HCT116 (cell line): ENCODE results near the gene MUC6. TPM values are rescaled to one million over a fixed set of nuclear protein-coding genes. Genes with fewer than 3 reads are reported as not detected.

ENCODE experiments used
- ATAC-seq: fragments of 200-7000 bp; cut with Tn5 transposase; 2 replicates; pipeline ENCODE4 v1.9.1; 2020; ENCODE audit warnings: mild to moderate bottlenecking, moderate library complexity
- BruUV-seq: library from RNA; stranded (reverse); fragments of 400-500 nt; replicated peaks from 2 replicates; lab custom pipeline; 2021; lab: Mats Ljungman, UMichigan
- CTCF ChIA-PET: fragments of 300-600 bp; sonication (Branson Sonifier 250); formaldehyde crosslinking; loops from one replicate; lab custom pipeline; 2021; ENCODE audit warnings: antibody characterized with exemption; lab: Charles Lee
- POLR2A ChIA-PET: fragments of 300-600, 350-600 bp; sonication (Branson Sonifier 250); formaldehyde crosslinking; loops from one replicate; lab custom pipeline; 2021; ENCODE audit warnings: antibody characterized with exemption; lab: Charles Lee
- RAD21 ChIA-PET, 2 experiments: fragments of 300-600 bp; sonication (Branson Sonifier 250); formaldehyde crosslinking; loops; one replicate each; lab custom pipeline; 2023; ENCODE audit warnings: low total read pairs in 2 of 2; ENCODE audit not compliant: uncharacterized antibody in 2 of 2, unreplicated experiment in 2 of 2, low non-redundant PET in 1 of 2; lab: Charles Lee
- DNase-seq: peaks from one replicate; pipeline ENCODE4 v3.0.0-alpha.2; 2010; ENCODE audit warnings: low read depth, low spot score
- H2AFZ ChIP-seq: fragments of 200-600 bp; shearing (Covaris generic), sonication (generic); 2 replicates; pipeline ENCODE4 v1.6.1; 2017; ENCODE audit warnings: low read depth, mixed run types, mixed read lengths, antibody characterized with exemption, low read length; ENCODE audit not compliant: poor library complexity, severe bottlenecking
- H3K27ac ChIP-seq: 2 replicates; pipeline ENCODE4 v1.5.1; 2012; ENCODE audit warnings: low read depth, low read length
- H3K27me3 ChIP-seq: fragments of 200-600 bp; sonication (generic); 2 replicates; pipeline ENCODE4 v1.6.1; 2016; ENCODE audit warnings: mixed run types, low read length, mixed read lengths; ENCODE audit not compliant: insufficient read depth
- H3K36me3 ChIP-seq, 2 experiments: fragments of 200-500 bp in 1 of 2; fragments of 200-600 bp in 1 of 2; sonication (Bioruptor generic) in 1 of 2; sonication (generic) in 1 of 2; 2 replicates each; pipeline versions ENCODE4 v1.5.1 to v1.6.1; 2014 to 2016; ENCODE audit warnings: low read length in 2 of 2, inconsistent platforms in 1 of 2, mixed read lengths in 1 of 2, mixed run types in 1 of 2; ENCODE audit not compliant: insufficient read depth in 2 of 2, control insufficient read depth in 1 of 2
- H3K4me1 ChIP-seq, 2 experiments: fragments of 200-600 bp in 1 of 2; sonication (generic) in 1 of 2; 2 replicates each; pipeline versions ENCODE4 v1.5.1 to v1.6.1; 2012 to 2017; ENCODE audit warnings: low read length in 2 of 2, inconsistent platforms in 1 of 2, mild to moderate bottlenecking in 1 of 2, mixed read lengths in 1 of 2, mixed run types in 1 of 2, moderate library complexity in 1 of 2; ENCODE audit not compliant: insufficient read depth in 2 of 2, control insufficient read depth in 1 of 2
- H3K4me2 ChIP-seq: fragments of 200-600 bp; sonication (generic); 2 replicates; pipeline ENCODE4 v1.6.1; 2017; ENCODE audit warnings: mixed run types, low read length, mixed read lengths
- H3K4me3 ChIP-seq, 2 experiments: fragments of 200-600 bp in 1 of 2; sonication (generic) in 1 of 2; replicated peaks in 1 of 2; 2 replicates each; pipeline ENCODE4 v1.5.1; 2011 to 2016; ENCODE audit warnings: low read length in 2 of 2, control low read depth in 1 of 2, low read depth in 1 of 2, mild to moderate bottlenecking in 1 of 2, mixed read lengths in 1 of 2, mixed run types in 1 of 2
- H3K79me2 ChIP-seq: fragments of 200-600 bp; sonication (generic); 2 replicates; pipeline ENCODE4 v1.6.1; 2017; ENCODE audit warnings: mild to moderate bottlenecking, mixed run types, low read length, moderate library complexity, mixed read lengths; ENCODE audit not compliant: insufficient read depth
- H3K9ac ChIP-seq: fragments of 200-600 bp; sonication (generic); 2 replicates; pipeline ENCODE4 v1.6.1; 2016; ENCODE audit warnings: low read length, mixed read lengths
- H3K9me2 ChIP-seq: fragments of 200-600 bp; sonication (generic), shearing (Covaris generic); 2 replicates; pipeline ENCODE4 v1.6.1; 2017; ENCODE audit warnings: mixed run types, mild to moderate bottlenecking, moderate library complexity; ENCODE audit not compliant: insufficient read depth
- H3K9me3 ChIP-seq, 2 experiments: fragments of 200-500 bp in 1 of 2; fragments of 200-600 bp in 1 of 2; sonication (Bioruptor generic) in 1 of 2; sonication (generic) in 1 of 2; 2 replicates each; pipeline ENCODE4 v1.6.1; 2014 to 2017; ENCODE audit warnings: low read length in 2 of 2, mixed read lengths in 2 of 2, inconsistent platforms in 1 of 2, low read depth in 1 of 2, mild to moderate bottlenecking in 1 of 2, mixed run types in 1 of 2, moderate library complexity in 1 of 2; ENCODE audit not compliant: control insufficient read depth in 1 of 2, insufficient read depth in 1 of 2
- H4K20me1 ChIP-seq: fragments of 200-600 bp; sonication (generic), shearing (Covaris generic); 2 replicates; pipeline ENCODE4 v1.6.1; 2017; ENCODE audit warnings: mixed run types, mild to moderate bottlenecking, moderate library complexity; ENCODE audit not compliant: insufficient read depth
- CBX3 ChIP-seq: IDR thresholded peaks from 2 replicates; pipeline ENCODE4 v1.6.1; 2012; ENCODE audit warnings: low read depth
- CEBPB ChIP-seq: IDR thresholded peaks from 2 replicates; pipeline ENCODE4 v1.6.1; 2012; ENCODE audit warnings: low read depth
- EGR1 ChIP-seq: IDR thresholded peaks from 2 replicates; pipeline ENCODE4 v1.6.1; 2012; ENCODE audit warnings: low read depth
- ELF1 ChIP-seq: IDR thresholded peaks from 2 replicates; pipeline ENCODE4 v1.6.1; 2012; ENCODE audit warnings: low read depth, borderline replicate concordance
- EZH2 ChIP-seq: fragments of 200-600 bp; sonication (generic); IDR thresholded peaks from 2 replicates; pipeline ENCODE4 v1.6.1; 2017; ENCODE audit warnings: antibody characterized with exemption, mixed run types
- FOSL1 ChIP-seq: IDR thresholded peaks from 2 replicates; pipeline ENCODE4 v1.6.1; 2012; ENCODE audit warnings: low read depth
- JUND ChIP-seq: IDR thresholded peaks from 2 replicates; pipeline ENCODE4 v1.6.1; 2012
- POLR2A ChIP-seq: IDR thresholded peaks from 2 replicates; pipeline ENCODE4 v1.7.0; 2011; ENCODE audit warnings: borderline replicate concordance; ENCODE audit not compliant: insufficient read depth, insufficient read length; ENCODE audit errors: extremely low read depth
- POLR2AphosphoS5 ChIP-seq: IDR thresholded peaks from 2 replicates; pipeline ENCODE4 v1.6.1; 2011; ENCODE audit warnings: mild to moderate bottlenecking, low read depth, low read length, moderate library complexity
- RAD21 ChIP-seq: IDR thresholded peaks from 2 replicates; pipeline ENCODE4 v1.6.1; 2012; ENCODE audit warnings: low read depth, mild to moderate bottlenecking
- REST ChIP-seq: IDR thresholded peaks from 2 replicates; pipeline ENCODE4 v1.6.1; 2012; ENCODE audit warnings: low read depth
- SIN3A ChIP-seq: IDR thresholded peaks from 2 replicates; pipeline ENCODE4 v1.6.1; 2012; ENCODE audit warnings: low read depth
- SP1 ChIP-seq: IDR thresholded peaks from 2 replicates; pipeline ENCODE4 v1.6.1; 2012; ENCODE audit warnings: low read depth
- SRF ChIP-seq: IDR thresholded peaks from 2 replicates; pipeline ENCODE4 v1.6.1; 2012; ENCODE audit warnings: low read depth
- TCF7L2 ChIP-seq: IDR thresholded peaks from 2 replicates; pipeline ENCODE4 v1.7.0; 2011; ENCODE audit warnings: borderline replicate concordance, inconsistent platforms; ENCODE audit not compliant: insufficient read depth, insufficient read length; ENCODE audit errors: extremely low read depth
- YY1 ChIP-seq: IDR thresholded peaks from 2 replicates; pipeline ENCODE4 v1.6.1; 2011; ENCODE audit warnings: low read length, low read depth, moderate library complexity, mild to moderate bottlenecking; ENCODE audit not compliant: insufficient replicate concordance; ENCODE audit errors: extremely low read depth
- ZNF274 ChIP-seq: fragments of 200-500 bp; sonication (Bioruptor generic); IDR thresholded peaks from 2 replicates; pipeline ENCODE4 v1.6.1; 2014; ENCODE audit warnings: mild to moderate bottlenecking, low read depth, low read length, inconsistent platforms
- intact Hi-C: fragments of 100-400 bp; cut with micrococcal nuclease; formaldehyde crosslinking; loops from 2 replicates; pipeline ENCODE4 v1.10.0; 2022
- total RNA-seq: library from RNA; stranded (reverse); gene quantifications from one replicate; pipeline ENCODE4 v1.2.1, GENCODE V29; 2021; ENCODE audit not compliant: unreplicated experiment
- TF ChIP-seq, protein P1 (sequence below): IDR thresholded peaks from 2 replicates; pipeline ENCODE4 v1.6.1; 2011; ENCODE audit warnings: mild to moderate bottlenecking, low read length, moderate library complexity; ENCODE audit not compliant: insufficient replicate concordance; ENCODE audit errors: extremely low read depth
- TF ChIP-seq, protein P2 (sequence below): IDR thresholded peaks from 2 replicates; pipeline ENCODE4 v1.6.1; 2012
- TF ChIP-seq, protein P3 (sequence below): IDR thresholded peaks from 2 replicates; pipeline ENCODE4 v1.6.1; 2012

Gene MUC6
- total RNA-seq, 1 experiment from 2014 or later, result 0.02 TPM

DNA sequence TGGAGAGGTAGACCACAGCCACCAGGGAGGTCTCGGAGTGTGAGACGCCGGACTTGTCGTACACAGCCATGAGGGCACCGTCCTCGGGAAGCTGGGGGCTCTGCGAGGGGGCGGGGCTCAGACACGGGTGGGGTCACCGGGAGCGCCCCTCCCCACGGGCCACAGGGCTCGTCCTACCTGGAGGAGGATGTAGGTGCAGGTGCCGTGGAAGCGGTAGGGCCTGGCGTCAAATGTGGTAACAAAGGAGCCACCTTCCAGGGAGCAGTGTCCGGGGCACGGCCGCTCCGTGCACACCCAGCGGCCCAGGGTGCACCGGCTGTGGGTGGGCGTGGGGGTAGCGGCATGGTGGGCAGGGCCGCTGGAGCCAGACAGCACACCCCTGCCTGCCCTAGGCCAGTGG, 7.5 kb downstream of the MUC6 start (continued):
- TF ChIP-seq ELF1 (no peak), SP1 (no peak), CEBPB (no peak), POLR2A (no peak), EZH2 (no peak), FOSL1 (no peak), YY1 (no peak)

DNA sequence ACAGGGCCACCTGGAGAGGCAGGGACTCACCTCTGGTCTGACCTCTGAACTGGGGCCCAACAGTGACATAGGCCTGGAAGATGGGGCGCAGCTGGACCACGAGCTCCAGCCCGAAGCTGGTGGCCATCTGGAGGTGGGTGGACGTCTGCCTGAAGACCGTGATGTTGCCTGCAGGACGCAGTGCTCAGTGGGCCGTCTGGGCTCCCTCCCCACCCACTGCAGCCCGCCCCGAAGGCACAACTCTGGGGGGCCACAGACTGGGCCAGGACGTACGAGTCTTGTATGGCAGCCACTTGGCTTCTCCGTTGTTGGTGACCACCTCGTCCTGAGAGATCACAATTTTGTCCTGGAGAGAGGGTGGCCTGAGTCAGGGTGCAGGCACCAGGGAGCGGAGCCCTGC, 7.9 kb downstream of the MUC6 start:
- ATAC-seq, result peak; percentile 18; the same call in 1 of the 2 replicates
- BruUV-seq, result no TSS peak

More for the DNA sequence above, 7.9 kb downstream of the MUC6 start:
- Histone ChIP-seq H3K79me2 (no peaks in the 10 kb centered on the region), H3K4me3 (no peak overlapping the region), H3K27me3 (no peaks in the 10 kb centered on the region), H2AFZ (no peak overlapping the region), H3K36me3 (no peaks in the 10 kb centered on the region), H3K4me1 (no peaks in the 10 kb centered on the region), H3K9me3 (no peaks in the 10 kb centered on the region; a peak in 1 of 4 replicates), H3K9me2 (no peaks in the 10 kb centered on the region)
- intact Hi-C loops, result no loop called here
- RAD21 ChIA-PET, result no interaction called here
- TF ChIP-seq, protein P1, sequence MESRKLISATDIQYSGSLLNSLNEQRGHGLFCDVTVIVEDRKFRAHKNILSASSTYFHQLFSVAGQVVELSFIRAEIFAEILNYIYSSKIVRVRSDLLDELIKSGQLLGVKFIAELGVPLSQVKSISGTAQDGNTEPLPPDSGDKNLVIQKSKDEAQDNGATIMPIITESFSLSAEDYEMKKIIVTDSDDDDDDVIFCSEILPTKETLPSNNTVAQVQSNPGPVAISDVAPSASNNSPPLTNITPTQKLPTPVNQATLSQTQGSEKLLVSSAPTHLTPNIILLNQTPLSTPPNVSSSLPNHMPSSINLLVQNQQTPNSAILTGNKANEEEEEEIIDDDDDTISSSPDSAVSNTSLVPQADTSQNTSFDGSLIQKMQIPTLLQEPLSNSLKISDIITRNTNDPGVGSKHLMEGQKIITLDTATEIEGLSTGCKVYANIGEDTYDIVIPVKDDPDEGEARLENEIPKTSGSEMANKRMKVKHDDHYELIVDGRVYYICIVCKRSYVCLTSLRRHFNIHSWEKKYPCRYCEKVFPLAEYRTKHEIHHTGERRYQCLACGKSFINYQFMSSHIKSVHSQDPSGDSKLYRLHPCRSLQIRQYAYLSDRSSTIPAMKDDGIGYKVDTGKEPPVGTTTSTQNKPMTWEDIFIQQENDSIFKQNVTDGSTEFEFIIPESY, result no peak
- TF ChIP-seq CBX3 (no peak), POLR2A (no peak), EGR1 (no peak), EZH2 (no peak), TCF7L2 (no peak), SP1 (no peak), YY1 (no peak), ZNF274 (no peak), FOSL1 (no peak), JUND (no peak), SRF (no peak), RAD21 (no peak), SIN3A (no peak), CEBPB (no peak), POLR2AphosphoS5 (no peak), REST (no peak)
- TF ChIP-seq, protein P2, sequence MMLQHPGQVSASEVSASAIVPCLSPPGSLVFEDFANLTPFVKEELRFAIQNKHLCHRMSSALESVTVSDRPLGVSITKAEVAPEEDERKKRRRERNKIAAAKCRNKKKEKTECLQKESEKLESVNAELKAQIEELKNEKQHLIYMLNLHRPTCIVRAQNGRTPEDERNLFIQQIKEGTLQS, result no peak
- TF ChIP-seq, protein P3, sequence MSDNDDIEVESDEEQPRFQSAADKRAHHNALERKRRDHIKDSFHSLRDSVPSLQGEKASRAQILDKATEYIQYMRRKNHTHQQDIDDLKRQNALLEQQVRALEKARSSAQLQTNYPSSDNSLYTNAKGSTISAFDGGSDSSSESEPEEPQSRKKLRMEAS, result no peak
- TF ChIP-seq, all 23 proteins: peak for 0
- Histone ChIP-seq H3K9ac (no peak overlapping the region), H3K4me2 (no peak overlapping the region), H3K27ac (no peak overlapping the region), H4K20me1 (no peaks in the 10 kb centered on the region)
- POLR2A ChIA-PET, result no interaction called here
- CTCF ChIA-PET, result no interaction called here
- DNase-seq, result no peak
